HG03342 (cell line): ENCODE data around the gene ZNF234.
A peak's percentile ranks its signal among the peaks of the same experiment; 100 is the strongest.
"Not testable (repeated sequence)": the region's sequence is repeated elsewhere in the genome, so short reads cannot be mapped to it uniquely, and the experiment has no call there.

Source experiments
- ATAC-seq: cut with Tn5 transposase; IDR thresholded peaks from one replicate; pipeline ENCODE4 v1.9.1; 2021; ENCODE audit warnings: mild to moderate bottlenecking, moderate library complexity; ENCODE audit not compliant: unreplicated experiment

The ZNF234 gene

GRCh38 chr19:44141191-44142058 lies at the start of gene ZNF234:
Gene ZNF234 (plus strand): TSS chr19:44141554. CDS start chr19:44144633, 3,079 bp downstream.
- peak; percentile 74 for ATAC-seq

GRCh38 chr19:44092108-44092507 lies 49.2 kb upstream of the ZNF234 start:
- ATAC-seq = no peak

- peak; percentile 86 for ATAC-seq
Measured at GRCh38 chr19:44093931-44094765, 47.2 kb upstream of the ZNF234 start, which contains the start of gene ZNF224. Gene ZNF224 (plus strand): TSS chr19:44094361. CDS start chr19:44097874, 3,513 bp downstream.

GRCh38 chr19:44107751-44108150 lies 33.6 kb upstream of the ZNF234 start:
- no peak for ATAC-seq

GRCh38 chr19:44109458-44109857 lies 31.9 kb upstream of the ZNF234 start:
- no peak for ATAC-seq

GRCh38 chr19:44111910-44112463 lies 29.4 kb upstream of the ZNF234 start:
- ATAC-seq = no peak

- ATAC-seq = peak; percentile 4
Measured at GRCh38 chr19:44112802-44113137, 28.6 kb upstream of the ZNF234 start.

GRCh38 chr19:44113138-44113783 lies 28.1 kb upstream of the ZNF234 start, which contains the start of gene ZNF225:
Gene ZNF225 (plus strand): TSS chr19:44113399. CDS start chr19:44115828, 2,429 bp downstream.
- ATAC-seq = peak; percentile 90

- no peak for ATAC-seq
Measured at GRCh38 chr19:44113784-44114390, 27.5 kb upstream of the ZNF234 start.

GRCh38 chr19:44121162-44121561 lies 20.2 kb upstream of the ZNF234 start:
- ATAC-seq = not testable (repeated sequence)

- no peak for ATAC-seq
Measured at GRCh38 chr19:44131955-44132354, 9.4 kb upstream of the ZNF234 start.

- no peak for ATAC-seq
Measured at GRCh38 chr19:44142059-44142433, 692 bp downstream of the ZNF234 start.

GRCh38 chr19:44149776-44150175 lies 8.4 kb downstream of the ZNF234 start:
- no peak for ATAC-seq

- no peak for ATAC-seq
Measured at GRCh38 chr19:44151491-44151890, 10.1 kb downstream of the ZNF234 start.

- ATAC-seq = no peak
Measured at GRCh38 chr19:44156475-44156874, 15.1 kb downstream of the ZNF234 start.

- no peak for ATAC-seq
Measured at GRCh38 chr19:44163789-44164188, 22.4 kb downstream of the ZNF234 start.

GRCh38 chr19:44164327-44164672 lies 22.9 kb downstream of the ZNF234 start:
- no peak for ATAC-seq

GRCh38 chr19:44164673-44165512 lies 23.5 kb downstream of the ZNF234 start, which contains the start of gene ZNF226:
Gene ZNF226 (plus strand): TSS chr19:44165100. CDS start chr19:44170081, 4,981 bp downstream.
- ATAC-seq = peak; percentile 92

GRCh38 chr19:44170660-44171059 lies 29.3 kb downstream of the ZNF234 start:
- not testable (repeated sequence) for ATAC-seq
